ENCODE results near the gene CERS3. TPM values are rescaled to one million over a fixed set of nuclear protein-coding genes. Genes with fewer than 3 reads are reported as not detected.

CERS3 gene
- total RNA-seq, 2 experiments from 2014 or later, result not detected

GRCh38 chr15:100437261-100437660 lies 91.5 kb downstream of the CERS3 start:
- Mint-ChIP-seq H3K9me3 (no peaks in the 10 kb centered on the region), H3K4me1 (ENCODE audit: low read depth) (peaks cover 5% of the 10 kb centered on the region), H3K27ac (no peak overlapping the region), H3K36me3 (ENCODE audit: low read depth) (no peaks in the 10 kb centered on the region), H3K27me3 (no peaks in the 10 kb centered on the region), H3K4me3 (no peak overlapping the region)
- DNase-seq (no peak), ATAC-seq (no peak)
- ChIA-PET CTCF (no interaction called here), POLR2A (no interaction called here)
- no peak for TF ChIP-seq CTCF (IDR thresholded peaks at IDR 0.05)
- intact Hi-C loops (cut with micrococcal nuclease), result no loop called here

- ChIA-PET POLR2A (no interaction called here), CTCF (no interaction called here)
- ATAC-seq, result no peak
- no peaks in the 10 kb centered on the region for H3K27me3 Mint-ChIP-seq
- no peak overlapping the region for H3K4me3 Mint-ChIP-seq
- no peaks in the 10 kb centered on the region for H3K36me3 Mint-ChIP-seq (ENCODE audit: low read depth)
- no peak overlapping the region for H3K27ac Mint-ChIP-seq
- no peak for TF ChIP-seq CTCF (IDR thresholded peaks at IDR 0.05)
- intact Hi-C loops (cut with micrococcal nuclease), result no loop called here
- H3K9me3 Mint-ChIP-seq, result no peaks in the 10 kb centered on the region
- H3K4me1 Mint-ChIP-seq (ENCODE audit: low read depth), result peaks cover 5% of the 10 kb centered on the region
- no peak for DNase-seq
Observed at GRCh38 chr15:100434561-100434960, 94.2 kb downstream of the CERS3 start.

- POLR2A ChIA-PET, result no interaction called here
- CTCF ChIA-PET, result interaction anchor here (1.4 kb wide), 1 partner anchor 84 kb away, joined by 7 read pairs; no protein-coding TSS in a partner anchor
- Mint-ChIP-seq H3K4me1 (ENCODE audit: low read depth) (peaks cover 5% of the 10 kb centered on the region), H3K4me3 (no peak overlapping the region), H3K27me3 (no peaks in the 10 kb centered on the region), H3K9me3 (no peaks in the 10 kb centered on the region), H3K36me3 (ENCODE audit: low read depth) (no peaks in the 10 kb centered on the region), H3K27ac (no peak overlapping the region)
- ATAC-seq (no peak), DNase-seq (no peak)
- no peak for TF ChIP-seq CTCF (IDR thresholded peaks at IDR 0.05)
- intact Hi-C loops (cut with micrococcal nuclease), result no loop called here
Observed at GRCh38 chr15:100434038-100434437, 94.7 kb downstream of the CERS3 start.

GRCh38 chr15:100433304-100433703 lies 95.4 kb downstream of the CERS3 start:
- no peaks in the 10 kb centered on the region for H3K36me3 Mint-ChIP-seq (ENCODE audit: low read depth)
- no peak overlapping the region for H3K4me3 Mint-ChIP-seq
- no peak overlapping the region for H3K27ac Mint-ChIP-seq
- ChIA-PET CTCF (interaction anchor here (1.4 kb wide), 1 partner anchor 83 kb away, joined by 7 read pairs; no protein-coding TSS in a partner anchor), POLR2A (no interaction called here)
- ATAC-seq (no peak), DNase-seq (no peak)
- no peaks in the 10 kb centered on the region for H3K9me3 Mint-ChIP-seq
- no peak for TF ChIP-seq CTCF (IDR thresholded peaks at IDR 0.05)
- no peaks in the 10 kb centered on the region for H3K27me3 Mint-ChIP-seq
- no peaks in the 10 kb centered on the region for H3K4me1 Mint-ChIP-seq (ENCODE audit: low read depth)
- intact Hi-C loops (cut with micrococcal nuclease), result no loop called here

- H3K27me3 Mint-ChIP-seq, result no peaks in the 10 kb centered on the region
- ChIA-PET POLR2A (interaction anchor here (1.2 kb wide), 1 partner anchor 9 kb away, joined by 5 read pairs; no protein-coding TSS in a partner anchor), CTCF (interaction anchor here (1.2 kb wide), 1 partner anchor 81 kb away, joined by 4 read pairs; no protein-coding TSS in a partner anchor)
- no peak overlapping the region for H3K27ac Mint-ChIP-seq
- intact Hi-C loops (cut with micrococcal nuclease), result no loop called here
- DNase-seq (no peak), ATAC-seq (no peak)
- H3K4me3 Mint-ChIP-seq, result no peak overlapping the region
- H3K9me3 Mint-ChIP-seq, result peaks cover 2% of the 10 kb centered on the region
- H3K4me1 Mint-ChIP-seq (ENCODE audit: low read depth), result no peaks in the 10 kb centered on the region
- no peaks in the 10 kb centered on the region for H3K36me3 Mint-ChIP-seq (ENCODE audit: low read depth)
- no peak for TF ChIP-seq CTCF (IDR thresholded peaks at IDR 0.05)
Observed at GRCh38 chr15:100430411-100430810, 98.3 kb downstream of the CERS3 start.

Data from activated CD8-positive, alpha-beta T cell treated with anti-CD3 and anti-CD28 coated beads for 36 hours (primary cell).